GM18517 (cell line): ENCODE measurements around the gene DOCK9.

Experiments
- ATAC-seq: cut with Tn5 transposase; IDR thresholded peaks from one replicate; pipeline ENCODE4 v1.9.1; 2021; ENCODE audit warnings: mild to moderate bottlenecking, moderate library complexity; ENCODE audit not compliant: unreplicated experiment

DOCK9 gene

DNA sequence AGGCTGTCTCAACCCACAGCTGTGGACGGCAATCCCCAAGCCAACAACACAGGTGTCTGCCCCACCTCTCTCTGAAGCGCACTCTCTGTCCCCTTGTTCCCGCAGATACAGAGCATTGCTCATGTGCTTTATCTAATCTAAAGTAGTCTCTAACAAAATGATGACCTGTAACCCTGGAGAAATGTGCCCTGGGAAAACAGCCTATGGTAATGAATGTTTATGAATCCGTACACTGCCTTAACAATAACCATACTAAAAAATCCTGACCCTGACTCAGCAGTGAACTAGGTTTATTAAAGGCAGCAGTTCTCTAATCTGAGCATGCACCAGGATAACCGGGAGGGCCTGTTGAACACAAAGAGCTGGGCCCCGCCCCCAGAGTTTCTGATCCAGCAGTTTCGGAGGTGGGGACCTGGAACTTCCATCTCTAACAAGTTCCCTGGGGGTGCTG is 174.7 kb downstream of the DOCK9 start:
- ATAC-seq = no peak

DNA sequence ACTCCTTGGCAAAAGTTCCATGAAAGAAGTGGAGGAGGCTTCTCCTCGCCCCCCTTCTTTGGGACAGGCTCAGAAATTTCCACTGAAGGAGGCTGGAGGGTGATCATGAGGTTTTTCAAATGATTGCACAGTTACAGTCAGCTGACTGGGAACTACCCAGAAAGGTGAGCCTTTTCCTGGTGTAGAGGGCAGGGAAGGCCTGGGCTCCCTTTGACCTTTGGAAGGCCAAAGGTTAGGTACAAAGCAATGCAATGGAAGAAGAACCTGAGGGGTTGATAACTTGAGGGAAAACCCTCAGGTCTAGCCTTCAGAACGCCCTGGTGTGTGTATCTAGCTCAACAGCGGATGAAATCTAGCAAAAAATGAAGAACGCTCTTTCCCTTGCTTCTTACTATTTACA is 175.3 kb downstream of the DOCK9 start:
- no peak for ATAC-seq

DNA sequence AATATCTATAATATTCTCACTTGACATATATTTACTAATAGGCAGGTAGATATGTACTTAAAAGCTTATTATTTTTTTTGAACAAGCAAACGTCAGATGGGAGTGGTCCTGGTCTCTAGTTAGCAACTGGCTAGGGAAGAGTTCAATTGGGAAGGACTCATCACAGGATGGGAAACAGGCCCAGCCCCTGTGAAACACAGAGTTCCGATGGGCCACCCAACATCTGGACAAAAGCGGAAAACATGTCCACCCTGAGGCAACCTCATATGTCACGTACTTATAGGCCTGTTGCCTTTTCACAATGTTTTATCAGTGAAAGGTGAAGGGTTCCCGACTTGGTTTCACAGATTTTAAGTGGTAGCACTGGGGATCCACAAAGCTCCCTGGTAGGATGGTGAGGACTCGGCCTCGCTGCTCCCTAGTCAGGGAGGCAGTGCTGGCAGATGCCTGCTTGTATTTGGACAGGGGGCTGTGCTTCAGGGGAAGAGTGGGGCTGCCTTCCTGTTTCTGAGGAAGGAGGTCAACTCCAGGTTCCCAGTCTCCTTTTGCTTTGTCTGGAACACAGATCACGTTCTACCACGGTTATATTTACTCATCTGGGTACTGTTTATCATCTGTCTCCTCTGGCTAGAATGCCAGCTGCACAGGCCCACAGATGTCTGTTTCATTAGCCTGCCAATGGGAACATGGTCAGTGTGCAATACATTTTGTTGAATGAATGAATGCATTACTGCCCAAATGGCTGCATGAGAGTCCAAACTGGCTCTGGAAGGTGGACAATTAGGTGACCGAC is 176.0 kb downstream of the DOCK9 start:
- no peak for ATAC-seq

DNA sequence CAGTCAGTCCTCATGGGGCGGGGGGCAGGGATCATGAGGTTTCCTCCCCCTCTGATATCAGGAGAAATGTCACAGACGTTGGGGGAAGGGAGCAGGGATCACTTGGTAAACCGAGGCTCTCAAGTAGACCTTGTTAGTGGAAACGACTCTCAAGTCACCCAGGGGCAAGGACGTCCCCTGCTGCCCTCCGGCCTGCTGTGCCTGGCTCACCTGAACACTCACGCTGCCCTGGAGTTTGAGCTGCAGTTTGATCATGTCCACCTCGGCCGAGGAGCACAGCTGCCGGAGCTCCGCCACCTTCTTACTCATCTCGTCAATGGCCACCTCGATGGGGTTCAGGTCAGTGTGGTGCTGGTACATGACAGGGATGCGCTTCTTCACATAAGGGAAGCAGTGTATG is 177.8 kb downstream of the DOCK9 start:
- ATAC-seq = no peak

DNA sequence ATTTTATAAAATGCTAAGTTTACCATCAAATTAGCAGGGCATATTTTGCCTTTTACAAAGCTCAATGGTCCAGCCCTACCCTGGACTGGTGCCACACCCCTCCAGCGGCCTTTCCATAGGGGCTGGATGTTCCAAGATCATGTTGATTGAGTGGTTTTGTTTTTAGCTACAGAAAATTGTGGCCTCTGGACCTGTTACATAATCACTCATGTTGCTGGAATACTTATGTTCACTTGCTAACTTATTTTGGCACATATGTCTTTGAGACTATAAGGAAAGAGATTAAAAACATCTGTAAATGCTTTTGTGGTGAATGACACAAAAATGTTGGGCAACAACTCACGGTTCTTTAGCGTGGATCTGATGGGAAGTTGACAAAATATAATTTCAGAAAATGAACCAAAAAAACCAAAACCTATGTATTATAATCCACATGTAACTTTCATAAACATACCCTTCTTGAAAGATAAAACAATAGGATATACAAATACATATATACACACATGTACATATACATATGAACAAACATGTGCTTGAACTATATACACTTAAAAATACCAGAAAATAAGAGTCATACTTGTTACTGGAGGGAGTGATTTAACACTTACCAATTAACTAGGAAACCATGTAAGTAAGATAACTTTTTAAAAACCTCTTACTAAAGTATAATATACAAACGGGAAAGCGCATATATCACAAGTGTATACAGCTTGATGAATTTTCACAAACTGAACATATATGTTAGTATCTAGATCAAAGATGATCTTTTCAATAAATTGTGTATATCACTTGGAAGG is 178.8 kb downstream of the DOCK9 start:
- ATAC-seq = no peak

DNA sequence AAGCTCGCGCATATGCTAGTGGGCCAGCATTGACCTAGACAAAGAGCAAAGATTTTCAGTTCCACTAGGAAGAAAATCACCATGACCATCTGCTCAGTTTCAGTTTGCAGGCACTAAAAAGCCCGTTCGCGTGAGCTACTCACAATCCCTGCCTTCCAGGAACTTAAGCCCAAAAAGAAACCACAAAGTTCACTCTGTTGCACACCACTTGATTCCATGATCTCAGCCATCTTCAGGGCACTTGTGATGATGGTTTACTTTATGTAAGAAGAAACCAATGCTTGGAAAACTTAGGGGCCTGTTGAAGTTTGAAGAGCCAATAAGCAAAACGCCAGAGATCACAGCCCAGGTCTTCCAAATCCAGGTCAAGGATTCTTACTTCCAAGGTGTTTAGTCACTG is 180.4 kb downstream of the DOCK9 start:
- no peak for ATAC-seq

DNA sequence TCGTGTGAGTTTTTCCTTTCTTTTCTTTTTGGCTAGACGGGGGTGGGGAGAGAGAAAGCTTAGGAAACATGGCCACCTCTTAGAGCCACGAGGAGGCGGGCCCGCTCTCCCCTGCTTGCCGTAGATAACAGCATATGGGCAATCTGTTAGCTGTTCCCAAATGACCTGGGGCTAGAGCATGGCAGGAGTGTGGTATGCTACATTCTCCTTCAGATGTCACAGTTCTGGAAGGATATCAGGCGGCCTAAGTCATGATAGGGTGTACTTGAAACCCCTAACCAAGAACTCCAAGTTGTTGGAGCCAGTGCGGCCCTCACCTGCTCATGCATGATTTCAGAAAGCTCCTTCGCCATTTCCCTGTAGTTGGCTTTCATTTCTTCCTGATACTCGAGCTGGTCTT is 181.1 kb downstream of the DOCK9 start:
- ATAC-seq = no peak

DNA sequence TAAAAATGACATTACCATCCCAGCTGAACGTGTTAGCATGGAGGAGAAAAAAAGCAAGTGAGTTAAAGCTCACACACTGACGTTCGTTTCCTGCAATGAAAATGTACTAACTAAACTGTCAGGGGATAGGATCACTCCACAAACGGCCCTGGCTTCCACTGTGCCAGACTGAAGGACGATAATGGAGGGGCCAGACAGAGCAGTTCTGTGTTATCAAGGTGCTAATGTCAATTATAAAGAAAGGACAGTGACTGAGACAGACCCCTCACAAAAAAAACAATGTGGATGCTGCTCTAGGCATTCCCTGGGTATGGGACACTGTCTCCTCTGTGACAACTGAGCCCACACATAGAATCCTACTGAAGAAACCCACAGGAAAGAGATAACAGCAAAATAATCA is 181.7 kb downstream of the DOCK9 start:
- ATAC-seq = no peak

DNA sequence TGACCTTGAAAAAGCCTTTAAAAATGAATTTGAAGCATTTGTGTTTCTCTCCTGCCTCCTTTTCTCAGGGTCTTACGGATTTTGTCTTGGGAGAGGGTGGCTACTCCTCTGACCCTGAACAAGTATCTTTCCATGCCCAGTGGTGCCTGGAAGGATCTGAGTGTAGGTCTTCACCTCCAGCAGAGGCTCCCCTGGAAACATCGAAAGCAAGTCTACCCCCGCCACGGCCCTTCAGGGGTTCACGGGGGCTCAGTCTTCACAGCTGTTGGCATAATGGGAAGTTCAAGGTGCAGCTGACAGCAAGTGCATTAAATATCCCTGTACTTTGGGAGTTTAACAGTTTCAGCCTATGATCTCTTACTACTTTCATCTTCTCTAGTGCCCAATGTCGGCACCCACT is 182.6 kb downstream of the DOCK9 start:
- ATAC-seq = no peak

DNA sequence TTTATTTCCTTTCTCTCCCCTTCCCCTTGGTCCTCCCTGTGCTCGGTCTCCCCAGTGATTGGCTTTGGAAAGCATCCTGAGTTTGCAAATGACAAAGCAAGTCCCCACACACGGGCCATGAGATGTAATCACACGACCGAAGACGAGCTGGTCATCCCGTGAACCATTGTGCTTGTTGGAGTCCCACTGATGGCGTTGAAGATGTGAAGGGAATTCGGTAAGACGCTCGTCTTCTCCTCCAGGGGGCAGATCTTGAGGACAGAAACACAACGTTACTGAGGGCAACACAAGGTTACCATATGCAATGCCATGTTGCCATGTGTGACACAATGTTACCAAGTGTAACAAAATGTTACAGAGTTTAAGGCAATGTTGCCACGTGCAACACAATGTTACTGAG is 183.4 kb downstream of the DOCK9 start:
- no peak for ATAC-seq

DNA sequence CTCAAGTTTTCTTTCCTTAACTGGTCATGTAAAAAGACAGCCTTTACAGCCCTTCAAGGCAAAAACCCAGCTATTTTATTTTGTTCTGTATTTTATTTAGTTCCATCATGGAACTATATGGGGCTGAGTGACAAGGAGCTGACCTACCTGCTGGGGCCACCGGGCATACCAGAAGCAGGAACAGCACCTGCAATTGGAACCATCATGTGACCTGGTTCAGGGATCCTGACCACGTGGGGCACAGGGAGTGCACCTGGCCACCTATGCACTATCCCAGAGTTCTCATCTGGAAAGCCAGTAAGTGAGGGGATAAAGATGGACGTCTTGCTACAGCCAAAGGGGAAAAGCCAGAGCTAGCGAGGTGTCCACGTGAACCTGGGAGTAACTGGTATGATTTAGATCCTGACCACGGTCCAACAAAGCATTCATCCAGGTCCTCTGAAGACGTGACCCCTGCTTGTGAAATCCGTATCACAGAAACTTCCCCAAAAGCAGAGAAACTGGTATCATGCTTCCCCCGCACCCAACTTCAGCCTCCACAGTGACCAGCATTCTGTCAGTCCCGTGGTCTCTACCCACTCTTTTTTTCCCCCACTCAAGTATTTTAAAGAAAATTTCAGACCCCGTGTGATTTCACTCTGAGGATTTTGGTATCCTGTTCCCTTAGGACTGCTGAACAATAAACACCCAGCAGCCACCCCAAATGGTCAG is 184.9 kb downstream of the DOCK9 start:
- ATAC-seq = no peak

DNA sequence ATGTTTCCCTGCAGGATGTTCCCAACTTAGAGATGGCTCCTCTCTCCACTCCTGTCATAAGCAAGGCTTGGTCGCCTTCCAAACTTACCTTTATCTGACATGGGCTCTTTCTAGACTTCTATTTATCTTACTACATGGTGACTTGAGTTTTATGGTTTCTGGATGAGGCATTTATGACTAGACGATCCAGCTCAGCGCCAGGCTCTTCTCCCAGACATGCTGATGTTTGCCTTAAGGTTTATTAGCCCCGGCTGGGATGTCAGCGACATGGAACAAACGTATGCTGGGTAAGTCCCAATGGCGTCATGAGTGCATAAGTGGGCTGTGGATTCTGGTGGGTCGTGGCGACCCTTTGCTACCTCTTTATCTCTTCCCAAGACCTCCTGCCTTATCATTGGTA is 185.5 kb downstream of the DOCK9 start:
- no peak for ATAC-seq

DNA sequence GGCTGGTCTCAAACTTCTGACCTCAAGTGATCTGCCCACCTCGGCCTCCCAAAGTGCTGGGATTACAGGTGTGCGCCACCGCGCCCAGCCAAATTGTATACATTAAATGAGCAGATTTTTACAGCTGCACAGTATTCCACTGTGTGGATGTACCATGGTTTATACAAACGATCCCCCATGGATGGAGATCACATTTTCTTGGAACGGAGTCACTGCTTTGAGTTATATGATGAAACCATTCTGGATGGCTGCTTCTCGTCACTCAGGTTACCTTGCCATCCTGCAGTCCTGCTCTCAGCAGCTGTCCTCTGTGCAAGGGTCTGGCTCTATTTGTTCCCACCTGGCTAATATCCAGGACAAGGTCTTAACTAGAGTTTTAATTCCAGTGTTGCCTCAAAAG is 186.3 kb downstream of the DOCK9 start:
- no peak for ATAC-seq

DNA sequence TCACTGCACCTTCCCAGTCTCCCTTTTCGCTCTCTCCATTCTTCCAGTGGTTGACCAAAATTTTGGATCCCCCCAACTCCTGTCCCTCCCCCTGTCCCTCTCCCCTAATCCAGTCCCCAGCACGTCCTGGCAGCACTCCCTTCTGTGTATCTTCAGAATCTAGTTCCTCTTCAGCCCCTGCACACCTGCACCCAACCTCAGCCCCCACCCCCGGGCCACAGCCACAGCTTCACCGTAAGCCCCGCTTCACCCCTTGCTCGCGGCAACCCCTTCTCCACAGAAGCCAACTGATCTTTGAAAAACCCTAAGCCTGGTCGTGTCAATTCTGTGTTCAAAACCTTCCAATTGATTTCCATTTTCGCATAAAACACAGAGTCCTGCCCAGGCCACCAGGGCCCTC is 189.9 kb downstream of the DOCK9 start:
- no peak for ATAC-seq

DNA sequence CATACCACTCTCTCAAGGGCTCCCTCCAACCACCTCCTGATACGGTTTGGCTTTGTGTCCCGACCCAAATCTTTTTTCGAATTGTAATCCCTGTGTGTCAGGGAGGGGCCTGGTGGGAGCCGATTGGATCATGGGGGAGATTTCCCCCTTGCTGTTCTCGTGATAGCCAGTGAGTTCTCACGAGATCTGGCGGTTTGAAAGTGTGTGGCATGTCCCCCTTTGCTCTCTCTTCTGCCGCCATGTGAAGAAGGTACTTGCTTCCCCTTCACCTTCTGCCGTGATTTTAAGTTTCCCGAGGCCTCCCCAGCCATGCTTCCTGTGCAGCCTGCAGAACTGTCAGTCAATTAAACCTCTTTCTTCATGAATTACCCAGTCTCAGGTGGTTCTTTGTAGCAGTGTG is 190.7 kb downstream of the DOCK9 start:
- no peak for ATAC-seq

DNA sequence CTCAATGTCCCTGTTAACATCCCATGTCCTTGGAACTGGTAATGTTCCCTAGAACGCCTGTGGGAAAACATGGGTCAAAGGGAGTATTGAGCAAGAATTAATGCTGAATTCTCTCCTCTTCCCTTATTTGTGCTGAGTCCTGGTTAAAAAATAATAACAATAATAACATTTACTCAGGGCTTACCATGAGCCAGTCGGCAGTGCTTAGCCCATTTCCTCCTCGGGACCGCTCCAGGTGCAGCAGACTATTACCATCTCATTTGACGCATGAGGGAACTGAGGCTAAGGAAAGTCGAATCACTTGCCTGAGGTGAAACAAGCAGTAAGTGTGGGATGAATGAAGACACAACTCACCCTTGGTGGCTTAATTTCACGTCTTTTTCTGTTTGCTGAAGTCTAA is 191.8 kb downstream of the DOCK9 start:
- no peak for ATAC-seq

DNA sequence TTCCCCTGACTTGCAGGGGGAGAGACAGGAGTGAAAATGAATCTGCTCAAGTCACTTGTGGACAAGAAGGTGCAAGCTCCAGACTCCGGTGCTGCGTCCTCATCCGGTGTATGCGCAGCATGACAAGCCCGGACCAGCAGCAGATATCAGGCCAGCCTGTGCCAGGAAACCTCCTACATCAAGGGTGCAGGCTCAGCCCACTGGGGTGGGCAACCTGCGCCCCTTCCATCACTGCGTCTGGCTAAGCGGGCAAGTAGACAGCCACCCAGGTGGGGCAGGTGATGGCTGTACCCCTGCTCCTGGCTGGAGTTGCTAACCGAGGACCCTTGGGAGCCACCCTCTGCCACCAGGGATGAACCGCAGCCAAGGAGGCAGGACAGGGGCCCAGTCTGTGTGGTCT is 192.5 kb downstream of the DOCK9 start:
- no peak for ATAC-seq

DNA sequence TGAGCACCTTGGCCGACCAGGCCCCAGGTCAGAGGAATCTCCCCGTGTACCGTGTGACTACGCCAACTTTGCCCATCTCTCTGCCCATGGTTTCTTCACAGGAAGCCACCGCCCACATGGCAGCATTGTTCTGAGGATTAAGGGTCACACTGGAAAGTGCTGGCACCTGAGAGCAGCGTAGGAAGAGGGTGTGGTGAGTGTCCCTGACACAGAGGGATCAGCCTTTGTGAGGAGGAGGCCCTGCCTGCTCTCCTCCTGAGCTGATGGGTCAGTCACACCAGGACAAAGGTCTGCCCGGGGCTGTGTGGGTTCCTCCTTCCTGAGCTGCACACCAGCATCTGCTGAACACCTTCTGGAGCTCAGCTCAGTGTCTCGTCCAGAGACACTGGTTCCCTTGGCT is 193.2 kb downstream of the DOCK9 start:
- ATAC-seq = no peak

DNA sequence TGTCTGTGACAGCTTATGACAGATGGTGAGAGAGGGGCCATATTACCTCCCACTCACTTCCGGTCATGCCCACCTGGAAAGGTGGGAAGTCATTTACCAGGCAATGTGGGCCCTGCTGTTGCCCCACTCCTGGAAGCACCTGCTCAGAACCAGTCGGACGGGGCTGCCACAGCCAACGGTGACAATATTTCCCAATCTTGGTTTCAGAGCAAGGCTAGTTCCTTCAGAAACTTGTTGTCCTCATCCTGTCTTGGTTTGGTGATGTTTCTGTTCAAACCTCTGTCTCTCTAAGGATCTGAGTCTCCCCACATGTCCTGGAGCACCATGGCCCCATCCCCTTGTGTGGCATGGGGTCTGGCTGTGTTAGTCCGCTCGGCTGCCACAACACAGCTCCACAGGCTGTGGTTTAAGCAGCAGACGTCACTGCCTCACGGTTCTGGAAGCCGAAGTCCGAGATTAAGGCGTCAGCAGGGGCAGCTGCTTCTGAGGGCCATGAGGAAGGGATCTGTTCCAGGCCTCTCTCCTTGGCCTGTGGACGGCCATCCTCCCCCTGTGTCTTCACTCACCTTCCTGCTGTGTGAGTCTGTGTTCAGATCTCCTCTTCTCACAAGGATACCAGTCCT is 193.9 kb downstream of the DOCK9 start:
- no peak for ATAC-seq

DNA sequence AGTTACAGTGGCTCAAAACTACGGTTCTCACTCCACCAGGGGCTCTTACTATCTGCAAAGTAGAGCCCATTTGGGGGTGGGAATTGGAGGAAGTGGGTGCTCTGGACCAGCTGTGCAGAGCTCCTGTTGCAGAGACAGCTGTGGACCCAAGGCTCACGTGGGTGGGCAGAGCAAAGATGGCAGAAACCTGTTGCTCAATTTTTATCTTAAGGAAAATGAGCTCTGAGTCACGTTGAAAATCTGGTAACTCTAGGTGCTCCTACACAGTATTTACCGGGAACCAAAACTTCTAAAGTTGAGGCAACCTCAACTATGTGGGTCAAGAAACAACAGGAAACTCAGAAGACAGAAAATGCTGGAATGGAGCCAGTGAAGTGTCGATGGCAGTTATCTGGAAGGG is 195.2 kb downstream of the DOCK9 start:
- ATAC-seq = no peak

DNA sequence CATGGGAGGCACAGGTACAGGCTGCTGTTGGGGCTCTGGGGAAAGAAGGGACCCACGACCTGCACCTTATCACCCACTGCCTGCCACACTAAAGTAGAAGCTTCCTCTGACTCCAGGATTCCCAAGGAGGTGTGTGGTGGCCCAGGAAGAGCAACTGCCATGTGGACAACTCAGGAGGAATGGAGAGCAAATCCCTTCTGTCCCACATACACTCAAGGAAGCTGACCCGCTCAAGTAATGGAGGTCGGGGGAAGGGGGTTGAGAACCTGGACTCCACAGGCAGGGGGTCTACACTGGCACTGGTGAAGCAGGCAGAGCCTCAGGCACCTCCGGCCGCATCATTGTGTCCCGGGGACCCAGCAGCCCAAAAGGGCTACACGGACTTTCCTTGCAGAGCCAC is 196.0 kb downstream of the DOCK9 start:
- no peak for ATAC-seq
